Measurements from ENCODE around the gene CPAMD8. TPM values are rescaled to one million over a fixed set of nuclear protein-coding genes. Genes with fewer than 3 reads are reported as not detected.

Gene CPAMD8
- total RNA-seq, 1 experiment from 2014 or later: 0.20 TPM

DNA sequence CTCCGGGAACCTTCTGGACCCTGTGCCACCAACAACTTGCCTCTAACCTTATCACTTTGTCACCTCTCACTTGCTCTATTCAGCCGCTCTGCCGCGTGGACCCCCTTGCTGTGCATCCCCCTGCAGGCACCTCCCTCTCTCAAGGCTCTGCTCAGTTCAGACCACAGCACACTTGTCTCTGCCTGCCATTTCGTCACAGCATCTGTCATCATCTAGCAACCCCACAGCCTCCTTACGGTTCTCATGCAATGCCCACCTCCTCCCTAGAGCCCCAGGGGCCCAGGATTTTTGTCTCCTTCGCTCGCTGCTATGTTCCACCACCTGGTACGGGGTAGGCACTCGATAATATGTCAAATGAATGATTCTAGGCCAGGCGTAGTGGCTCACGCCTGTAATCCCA lies 43.8 kb upstream of the CPAMD8 start:
- intact Hi-C loops (cut with micrococcal nuclease): no loop called here
- CTCF ChIA-PET: no interaction called here
- H3K36me3 ChIP-seq (ENCODE audit: control insufficient read depth in 1 of 2, insufficient read depth in 2 of 2, low read length in 2 of 2): peaks cover 4 to 9% of the 10 kb centered on the region in 2 experiments; a peak in 2 of 4 replicates

DNA sequence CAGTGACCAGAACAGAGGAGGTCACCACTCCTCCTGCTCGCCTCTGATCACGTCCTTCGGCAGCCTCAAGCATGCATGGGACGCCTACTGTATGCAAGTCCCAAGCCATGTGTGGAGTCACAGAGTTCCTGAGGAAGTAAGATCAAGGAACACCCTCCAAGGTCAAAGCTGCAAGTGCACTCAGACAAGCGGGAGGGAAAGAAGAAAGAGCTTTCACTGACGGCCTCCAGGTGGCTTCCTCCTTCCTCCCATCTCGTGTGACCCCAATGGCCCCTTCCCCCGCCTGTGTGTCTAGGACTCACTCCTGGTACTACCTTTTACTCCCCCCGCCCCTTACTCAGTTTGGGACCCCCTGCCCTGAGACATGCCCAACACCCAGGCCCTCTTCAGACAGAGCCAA lies 42.6 kb upstream of the CPAMD8 start:
- ATAC-seq (no peak), DNase-seq (ENCODE audit: low read depth, low spot score) (no peak)
- ChIA-PET CTCF (interaction anchor here (1.1 kb wide), 1 partner anchor 213 kb away, joined by 4 read pairs; no protein-coding TSS in a partner anchor), POLR2A (no interaction called here), RAD21 (ENCODE audit: low non-redundant PET in 1 of 2, low total read pairs in 2 of 2, uncharacterized antibody in 2 of 2, unreplicated experiment in 2 of 2) (no interaction called here)
- H3K36me3 ChIP-seq (ENCODE audit: control insufficient read depth in 1 of 2, insufficient read depth in 2 of 2, low read length in 2 of 2): peaks cover 4 to 20% of the 10 kb centered on the region in 2 experiments; a peak in 2 of 4 replicates
- H3K4me2 ChIP-seq (ENCODE audit: low read length): no peak overlapping the region
- no peak overlapping the region for H2AFZ ChIP-seq (ENCODE audit: low read depth, low read length, poor library complexity, severe bottlenecking)
- no peak overlapping the region for H3K27ac ChIP-seq (ENCODE audit: low read depth, low read length)
- H3K4me3 ChIP-seq (replicated peaks in 1 of 2; ENCODE audit: low read depth in 1 of 2, low read length in 2 of 2): no peak overlapping the region
- BruUV-seq (replicated peaks): no TSS peak
- no peaks in the 10 kb centered on the region for H3K9me2 ChIP-seq (ENCODE audit: insufficient read depth)
- H3K9me3 ChIP-seq (ENCODE audit: control insufficient read depth in 1 of 2, insufficient read depth in 1 of 2, low read depth in 1 of 2, low read length in 2 of 2): no peaks in the 10 kb centered on the region
- no peak overlapping the region for H3K9ac ChIP-seq (ENCODE audit: low read length)
- intact Hi-C loops (cut with micrococcal nuclease): no loop called here
- no peaks in the 10 kb centered on the region for H4K20me1 ChIP-seq (ENCODE audit: insufficient read depth)
- H3K27me3 ChIP-seq (ENCODE audit: insufficient read depth, low read length): no peaks in the 10 kb centered on the region
- H3K79me2 ChIP-seq (ENCODE audit: insufficient read depth, low read length): peaks cover 47% of the 10 kb centered on the region
- H3K4me1 ChIP-seq (ENCODE audit: control insufficient read depth in 1 of 2, insufficient read depth in 2 of 2, low read length in 2 of 2): peaks cover 3 to 6% of the 10 kb centered on the region in 2 experiments; a peak in 3 of 4 replicates
- TF ChIP-seq EGR1 (IDR thresholded peaks at IDR 0.05; ENCODE audit: low read depth) (no peak), POLR2AphosphoS5 (IDR thresholded peaks at IDR 0.05; ENCODE audit: low read depth, low read length) (no peak), RAD21 (IDR thresholded peaks at IDR 0.05; ENCODE audit: low read depth) (no peak), SIN3A (IDR thresholded peaks at IDR 0.05; ENCODE audit: low read depth) (no peak), SP1 (IDR thresholded peaks at IDR 0.05; ENCODE audit: low read depth) (no peak), CBX3 (IDR thresholded peaks at IDR 0.05; ENCODE audit: low read depth) (no peak), FOSL1 (IDR thresholded peaks at IDR 0.05; ENCODE audit: low read depth) (no peak), YY1 (IDR thresholded peaks at IDR 0.05; ENCODE audit: extremely low read depth, insufficient replicate concordance, low read depth, low read length) (no peak), TCF7L2 (IDR thresholded peaks at IDR 0.05; ENCODE audit: borderline replicate concordance, extremely low read depth, insufficient read depth, insufficient read length) (no peak), ZNF274 (IDR thresholded peaks at IDR 0.05; ENCODE audit: low read depth, low read length) (no peak), ELF1 (IDR thresholded peaks at IDR 0.05; ENCODE audit: borderline replicate concordance, low read depth) (no peak), CEBPB (IDR thresholded peaks at IDR 0.05; ENCODE audit: low read depth) (no peak), JUND (IDR thresholded peaks at IDR 0.05) (no peak), ZFX (IDR thresholded peaks at IDR 0.05) (no peak)
- TF ChIP-seq, protein P1, sequence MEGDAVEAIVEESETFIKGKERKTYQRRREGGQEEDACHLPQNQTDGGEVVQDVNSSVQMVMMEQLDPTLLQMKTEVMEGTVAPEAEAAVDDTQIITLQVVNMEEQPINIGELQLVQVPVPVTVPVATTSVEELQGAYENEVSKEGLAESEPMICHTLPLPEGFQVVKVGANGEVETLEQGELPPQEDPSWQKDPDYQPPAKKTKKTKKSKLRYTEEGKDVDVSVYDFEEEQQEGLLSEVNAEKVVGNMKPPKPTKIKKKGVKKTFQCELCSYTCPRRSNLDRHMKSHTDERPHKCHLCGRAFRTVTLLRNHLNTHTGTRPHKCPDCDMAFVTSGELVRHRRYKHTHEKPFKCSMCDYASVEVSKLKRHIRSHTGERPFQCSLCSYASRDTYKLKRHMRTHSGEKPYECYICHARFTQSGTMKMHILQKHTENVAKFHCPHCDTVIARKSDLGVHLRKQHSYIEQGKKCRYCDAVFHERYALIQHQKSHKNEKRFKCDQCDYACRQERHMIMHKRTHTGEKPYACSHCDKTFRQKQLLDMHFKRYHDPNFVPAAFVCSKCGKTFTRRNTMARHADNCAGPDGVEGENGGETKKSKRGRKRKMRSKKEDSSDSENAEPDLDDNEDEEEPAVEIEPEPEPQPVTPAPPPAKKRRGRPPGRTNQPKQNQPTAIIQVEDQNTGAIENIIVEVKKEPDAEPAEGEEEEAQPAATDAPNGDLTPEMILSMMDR (IDR thresholded peaks at IDR 0.05 in 2 of 3, conservative IDR thresholded peaks at IDR 0.05 in 1 of 3; ENCODE audit: borderline replicate concordance in 1 of 3, insufficient read depth in 1 of 3, low read depth in 2 of 3, low read length in 2 of 3): no peak
- TF ChIP-seq, protein P2, sequence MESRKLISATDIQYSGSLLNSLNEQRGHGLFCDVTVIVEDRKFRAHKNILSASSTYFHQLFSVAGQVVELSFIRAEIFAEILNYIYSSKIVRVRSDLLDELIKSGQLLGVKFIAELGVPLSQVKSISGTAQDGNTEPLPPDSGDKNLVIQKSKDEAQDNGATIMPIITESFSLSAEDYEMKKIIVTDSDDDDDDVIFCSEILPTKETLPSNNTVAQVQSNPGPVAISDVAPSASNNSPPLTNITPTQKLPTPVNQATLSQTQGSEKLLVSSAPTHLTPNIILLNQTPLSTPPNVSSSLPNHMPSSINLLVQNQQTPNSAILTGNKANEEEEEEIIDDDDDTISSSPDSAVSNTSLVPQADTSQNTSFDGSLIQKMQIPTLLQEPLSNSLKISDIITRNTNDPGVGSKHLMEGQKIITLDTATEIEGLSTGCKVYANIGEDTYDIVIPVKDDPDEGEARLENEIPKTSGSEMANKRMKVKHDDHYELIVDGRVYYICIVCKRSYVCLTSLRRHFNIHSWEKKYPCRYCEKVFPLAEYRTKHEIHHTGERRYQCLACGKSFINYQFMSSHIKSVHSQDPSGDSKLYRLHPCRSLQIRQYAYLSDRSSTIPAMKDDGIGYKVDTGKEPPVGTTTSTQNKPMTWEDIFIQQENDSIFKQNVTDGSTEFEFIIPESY (IDR thresholded peaks at IDR 0.05; ENCODE audit: extremely low read depth, insufficient replicate concordance, low read length): no peak
- TF ChIP-seq, protein P3, sequence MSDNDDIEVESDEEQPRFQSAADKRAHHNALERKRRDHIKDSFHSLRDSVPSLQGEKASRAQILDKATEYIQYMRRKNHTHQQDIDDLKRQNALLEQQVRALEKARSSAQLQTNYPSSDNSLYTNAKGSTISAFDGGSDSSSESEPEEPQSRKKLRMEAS (IDR thresholded peaks at IDR 0.05): no peak

More for the DNA sequence above, 43.8 kb upstream of the CPAMD8 start:
- BruUV-seq (replicated peaks): no TSS peak
- H3K79me2 ChIP-seq (ENCODE audit: insufficient read depth, low read length): peaks cover 45% of the 10 kb centered on the region
- H2AFZ ChIP-seq (ENCODE audit: low read depth, low read length, poor library complexity, severe bottlenecking): no peak overlapping the region
- peaks cover 5 to 11% of the 10 kb centered on the region in 2 experiments; a peak in 3 of 4 replicates for H3K4me1 ChIP-seq (ENCODE audit: control insufficient read depth in 1 of 2, insufficient read depth in 2 of 2, low read length in 2 of 2)
- no peak overlapping the region for H3K4me3 ChIP-seq (replicated peaks in 1 of 2; ENCODE audit: low read depth in 1 of 2, low read length in 2 of 2)
- no peak overlapping the region for H3K27ac ChIP-seq (ENCODE audit: low read depth, low read length)
- DNase-seq (ENCODE audit: low read depth, low spot score) (no peak), ATAC-seq (no peak)
- H3K27me3 ChIP-seq (ENCODE audit: insufficient read depth, low read length): no peaks in the 10 kb centered on the region
- ChIA-PET POLR2A (no interaction called here), RAD21 (ENCODE audit: low non-redundant PET in 1 of 2, low total read pairs in 2 of 2, uncharacterized antibody in 2 of 2, unreplicated experiment in 2 of 2) (no interaction called here)
- no peak overlapping the region for H3K9ac ChIP-seq (ENCODE audit: low read length)
- no peaks in the 10 kb centered on the region for H4K20me1 ChIP-seq (ENCODE audit: insufficient read depth)
- H3K9me3 ChIP-seq (ENCODE audit: control insufficient read depth in 1 of 2, insufficient read depth in 1 of 2, low read depth in 1 of 2, low read length in 2 of 2): no peaks in the 10 kb centered on the region
- H3K9me2 ChIP-seq (ENCODE audit: insufficient read depth): no peaks in the 10 kb centered on the region
- TF ChIP-seq ZFX (IDR thresholded peaks at IDR 0.05): no peak
- TF ChIP-seq POLR2A (IDR thresholded peaks at IDR 0.05; ENCODE audit: borderline replicate concordance, extremely low read depth, insufficient read depth, insufficient read length): no peak
- no peak for TF ChIP-seq EZH2phosphoT487 (IDR thresholded peaks at IDR 0.05; ENCODE audit: borderline replicate concordance)
- no peak for TF ChIP-seq CEBPB (IDR thresholded peaks at IDR 0.05; ENCODE audit: low read depth)
- H3K4me2 ChIP-seq (ENCODE audit: low read length): no peak overlapping the region
